Measurements from ENCODE around the gene TF.

TF gene

DNA sequence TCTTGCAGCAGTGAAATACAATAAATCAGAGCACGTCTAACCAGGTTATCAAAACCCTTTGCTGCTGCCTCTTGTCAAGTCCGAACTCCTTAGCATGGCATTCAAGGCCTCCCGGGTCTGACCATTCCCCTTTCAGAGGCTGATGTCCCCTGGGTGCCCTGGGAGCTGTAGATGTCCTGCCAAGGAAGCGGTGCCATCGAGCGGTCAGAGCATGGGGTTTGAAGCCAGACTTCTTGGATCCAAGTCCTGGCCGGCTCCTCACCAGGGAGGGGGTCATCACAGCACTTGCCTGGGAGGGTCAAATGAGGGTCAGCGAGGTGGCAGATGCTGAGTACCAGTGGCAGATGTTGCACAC is 496 bp downstream of the TF start:
- no peak for DNase-seq (ENCODE audit: extremely low read depth in 1 of 2, low read depth in 1 of 2)

DNA sequence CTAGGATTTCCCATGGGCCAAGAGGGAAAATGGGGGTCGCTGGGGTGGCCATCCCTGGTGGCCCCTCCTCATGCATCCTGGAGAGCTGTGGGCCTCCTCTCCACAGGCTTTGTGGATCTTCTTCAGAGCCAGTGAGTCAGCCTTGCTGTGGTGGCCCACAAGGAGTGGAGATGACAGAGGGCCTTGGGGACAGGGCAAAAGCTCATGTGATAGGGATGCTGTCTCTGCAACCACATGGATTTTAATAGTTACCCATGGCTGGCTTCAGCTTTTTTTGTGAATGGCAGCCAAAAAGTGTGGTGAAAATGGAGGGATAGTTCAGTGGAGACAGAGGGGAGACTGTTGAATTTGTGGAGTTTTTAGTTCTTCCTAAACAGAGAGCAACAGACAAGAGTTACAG is 1.2 kb downstream of the TF start:
- no peak for DNase-seq (ENCODE audit: extremely low read depth in 1 of 2, low read depth in 1 of 2)

DNA sequence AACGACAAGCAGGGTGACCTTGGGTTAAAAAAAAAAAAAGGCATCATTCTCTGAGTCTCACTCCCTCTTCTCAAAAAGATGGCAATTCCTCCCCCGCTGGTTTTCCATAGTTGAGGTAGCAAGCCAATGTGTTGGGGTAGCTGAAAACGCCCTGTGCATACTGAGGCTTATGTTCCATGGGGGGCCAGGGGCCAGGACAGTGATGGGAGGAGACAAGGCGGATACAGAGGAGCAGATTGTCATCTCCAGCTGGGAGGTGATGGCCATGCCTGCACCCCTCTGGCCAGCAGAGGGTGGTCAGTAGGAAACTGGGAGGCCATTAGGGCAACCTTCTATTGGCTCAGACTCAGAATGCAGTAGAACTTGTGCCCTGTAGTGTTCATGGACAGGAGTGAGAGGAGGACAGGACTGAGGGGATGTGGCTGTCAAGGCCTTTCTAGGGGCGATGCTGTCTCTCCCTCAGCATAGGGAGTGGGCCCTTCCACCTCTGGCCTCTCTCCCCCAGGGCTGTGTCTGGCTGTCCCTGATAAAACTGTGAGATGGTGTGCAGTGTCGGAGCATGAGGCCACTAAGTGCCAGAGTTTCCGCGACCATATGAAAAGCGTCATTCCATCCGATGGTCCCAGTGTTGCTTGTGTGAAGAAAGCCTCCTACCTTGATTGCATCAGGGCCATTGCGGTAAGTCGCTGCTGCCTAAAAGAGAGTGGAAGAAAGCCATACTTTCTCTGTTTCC is 1.9 kb downstream of the TF start:
- no peak for DNase-seq (ENCODE audit: extremely low read depth in 1 of 2, low read depth in 1 of 2)

DNA sequence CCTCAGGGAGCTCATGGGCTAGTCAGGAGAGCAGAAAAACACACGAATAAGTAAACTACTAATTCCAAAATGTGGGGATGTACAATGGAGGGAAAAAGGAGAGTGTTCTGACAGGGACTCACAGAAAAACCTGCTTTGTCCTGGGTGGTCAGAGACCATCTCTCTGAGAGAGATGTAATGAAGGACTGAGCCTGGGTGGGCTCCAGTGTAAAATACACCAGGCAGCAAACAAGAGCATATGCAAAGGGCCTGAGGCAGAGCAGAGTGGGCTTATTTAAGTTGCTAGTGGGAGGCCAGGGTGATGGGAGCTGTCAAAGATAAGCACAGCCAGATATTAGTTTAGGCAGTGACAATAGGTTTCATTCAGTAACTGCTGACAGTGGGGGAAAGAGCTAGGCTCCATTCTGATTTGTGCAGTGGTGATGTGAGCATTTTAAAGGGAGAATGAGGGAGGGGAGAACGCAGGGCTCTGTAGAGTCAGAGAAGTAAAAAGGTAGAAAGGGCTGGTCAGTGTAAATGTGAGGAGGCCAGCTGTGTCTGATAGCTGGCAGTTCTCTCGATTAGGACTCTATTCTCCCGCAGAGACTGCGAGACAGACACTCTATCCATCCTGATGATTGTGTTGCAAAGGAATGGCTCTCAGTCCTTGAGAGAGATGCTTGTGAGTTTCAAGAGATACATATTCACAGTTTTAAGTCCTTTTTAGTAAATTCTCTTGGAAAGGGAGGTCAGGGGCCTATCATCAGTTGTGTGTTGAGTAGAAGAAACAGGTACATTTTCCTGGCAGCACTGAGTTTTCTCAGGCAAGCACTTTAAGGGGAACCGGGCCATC is 3.5 kb downstream of the TF start:
- no peak for DNase-seq (ENCODE audit: extremely low read depth in 1 of 2, low read depth in 1 of 2)

DNA sequence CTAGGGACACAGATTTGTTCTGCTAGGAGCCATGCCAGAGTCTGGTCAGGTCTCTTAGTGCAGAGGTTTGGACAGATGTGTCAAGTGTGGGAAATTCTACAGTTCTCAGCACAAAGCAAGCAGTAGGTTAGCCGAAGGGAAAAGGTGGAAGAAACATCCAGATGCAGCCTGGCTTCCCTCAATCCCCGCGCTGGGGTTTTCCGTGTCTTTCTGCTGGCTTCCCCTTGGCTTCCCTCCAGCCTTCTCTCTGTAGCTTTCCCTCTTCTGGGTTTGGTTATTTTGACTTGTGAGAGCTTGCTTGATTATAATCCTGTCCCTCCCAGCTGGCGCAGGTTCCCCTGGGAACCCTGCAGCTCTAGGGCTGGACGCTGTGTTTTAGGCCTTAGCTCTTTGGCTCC is 4.1 kb downstream of the TF start:
- no peak for DNase-seq (ENCODE audit: extremely low read depth in 1 of 2, low read depth in 1 of 2)

DNA sequence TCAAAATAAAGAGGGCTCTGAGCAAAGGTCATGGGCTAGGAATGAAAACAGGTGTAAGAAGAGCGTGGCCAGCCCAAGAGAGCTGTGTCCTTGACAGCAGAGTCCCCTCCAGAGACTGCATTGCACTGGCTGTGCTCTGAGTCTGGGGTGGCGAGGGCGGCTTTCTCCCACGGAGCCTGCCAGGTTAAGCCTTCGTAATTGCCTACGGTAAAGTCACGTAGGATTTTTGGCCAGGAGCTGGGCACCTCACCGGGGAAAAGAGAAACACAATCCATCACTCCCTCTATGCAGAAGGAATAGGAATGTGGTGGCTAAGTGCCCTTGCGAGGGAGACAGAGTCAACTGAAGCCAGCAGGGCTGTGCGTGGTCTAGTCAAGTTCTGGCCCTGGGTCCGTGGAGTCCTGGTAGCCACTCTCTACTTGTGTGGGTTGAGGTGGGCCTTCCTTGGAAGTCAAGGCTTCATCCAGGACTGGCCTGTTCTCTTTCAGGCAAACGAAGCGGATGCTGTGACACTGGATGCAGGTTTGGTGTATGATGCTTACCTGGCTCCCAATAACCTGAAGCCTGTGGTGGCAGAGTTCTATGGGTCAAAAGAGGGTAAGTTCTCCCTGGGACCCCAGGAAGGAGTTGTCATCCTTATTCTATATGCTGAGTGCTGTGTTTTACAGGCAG is 7.0 kb downstream of the TF start:
- no peak for DNase-seq (ENCODE audit: extremely low read depth in 1 of 2, low read depth in 1 of 2)

DNA sequence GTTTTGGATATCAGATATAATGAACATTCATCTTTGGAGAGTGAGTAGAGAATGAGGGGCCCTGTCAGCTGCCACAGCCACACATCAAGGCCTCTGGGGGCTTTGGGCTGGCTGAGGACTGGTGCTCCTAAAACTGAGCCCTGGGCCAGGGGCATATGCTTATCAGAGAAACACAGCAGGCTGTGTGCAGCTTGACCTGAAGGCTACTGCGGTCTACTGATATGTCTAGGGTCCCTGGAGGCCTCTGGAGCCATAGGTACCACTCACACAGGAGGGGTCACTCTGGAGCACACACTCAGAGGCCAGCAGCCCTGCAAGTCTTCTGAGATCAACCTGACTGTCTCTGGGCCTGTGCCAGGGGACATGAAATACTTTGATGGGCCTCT is 7.6 kb downstream of the TF start:
- DNase-seq (ENCODE audit: extremely low read depth in 1 of 2, low read depth in 1 of 2): no peak

DNA sequence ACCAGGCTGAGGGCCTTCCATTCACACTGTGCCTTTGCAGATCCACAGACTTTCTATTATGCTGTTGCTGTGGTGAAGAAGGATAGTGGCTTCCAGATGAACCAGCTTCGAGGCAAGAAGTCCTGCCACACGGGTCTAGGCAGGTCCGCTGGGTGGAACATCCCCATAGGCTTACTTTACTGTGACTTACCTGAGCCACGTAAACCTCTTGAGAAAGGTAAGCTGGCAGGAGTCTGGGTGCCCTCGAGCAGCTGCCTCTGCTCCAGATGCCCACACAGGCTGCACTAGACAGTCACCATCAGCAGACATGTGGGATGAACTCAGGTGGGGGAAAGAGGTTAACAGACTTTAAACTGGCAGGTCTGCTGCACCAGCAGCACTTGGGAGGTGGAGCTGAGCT is 8.3 kb downstream of the TF start:
- DNase-seq (ENCODE audit: extremely low read depth in 1 of 2, low read depth in 1 of 2): no peak

DNA sequence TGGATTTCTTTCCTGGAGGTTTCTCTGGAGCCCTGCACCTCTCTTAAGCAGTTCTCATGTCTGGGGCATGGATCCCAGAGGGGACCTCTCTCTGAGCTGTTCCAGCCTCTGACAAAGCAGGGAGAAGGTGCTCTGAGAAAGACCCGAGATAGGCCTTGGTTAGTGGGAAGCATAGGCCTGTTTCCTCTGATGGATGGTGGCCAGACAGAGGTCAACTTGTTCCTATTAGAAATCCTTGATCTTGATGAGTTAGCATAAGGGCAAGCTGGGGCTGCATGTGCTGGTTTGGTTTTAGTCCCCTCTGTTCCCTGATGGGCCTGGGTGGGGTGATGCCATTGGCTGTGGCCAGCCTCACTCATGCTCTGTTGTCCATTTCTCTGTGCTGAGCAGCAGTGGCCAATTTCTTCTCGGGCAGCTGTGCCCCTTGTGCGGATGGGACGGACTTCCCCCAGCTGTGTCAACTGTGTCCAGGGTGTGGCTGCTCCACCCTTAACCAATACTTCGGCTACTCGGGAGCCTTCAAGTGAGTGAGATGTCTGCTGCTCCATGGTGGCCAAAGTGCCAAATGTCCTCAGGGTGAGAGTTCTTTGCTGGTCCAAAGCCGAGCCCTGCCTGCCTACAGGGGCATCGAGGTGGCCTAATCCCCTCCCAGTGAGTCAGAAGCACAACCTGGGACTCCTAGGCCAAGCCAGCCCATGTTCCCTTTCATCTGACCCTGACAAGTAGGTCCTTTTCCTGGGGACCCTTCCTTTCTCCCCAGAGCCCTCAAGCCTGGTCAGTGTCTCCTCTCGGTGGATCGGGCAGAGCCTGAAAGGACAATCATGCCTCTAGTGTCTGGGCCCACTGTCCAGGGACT is 9.0 kb downstream of the TF start:
- DNase-seq (ENCODE audit: extremely low read depth in 1 of 2, low read depth in 1 of 2): no peak

DNA sequence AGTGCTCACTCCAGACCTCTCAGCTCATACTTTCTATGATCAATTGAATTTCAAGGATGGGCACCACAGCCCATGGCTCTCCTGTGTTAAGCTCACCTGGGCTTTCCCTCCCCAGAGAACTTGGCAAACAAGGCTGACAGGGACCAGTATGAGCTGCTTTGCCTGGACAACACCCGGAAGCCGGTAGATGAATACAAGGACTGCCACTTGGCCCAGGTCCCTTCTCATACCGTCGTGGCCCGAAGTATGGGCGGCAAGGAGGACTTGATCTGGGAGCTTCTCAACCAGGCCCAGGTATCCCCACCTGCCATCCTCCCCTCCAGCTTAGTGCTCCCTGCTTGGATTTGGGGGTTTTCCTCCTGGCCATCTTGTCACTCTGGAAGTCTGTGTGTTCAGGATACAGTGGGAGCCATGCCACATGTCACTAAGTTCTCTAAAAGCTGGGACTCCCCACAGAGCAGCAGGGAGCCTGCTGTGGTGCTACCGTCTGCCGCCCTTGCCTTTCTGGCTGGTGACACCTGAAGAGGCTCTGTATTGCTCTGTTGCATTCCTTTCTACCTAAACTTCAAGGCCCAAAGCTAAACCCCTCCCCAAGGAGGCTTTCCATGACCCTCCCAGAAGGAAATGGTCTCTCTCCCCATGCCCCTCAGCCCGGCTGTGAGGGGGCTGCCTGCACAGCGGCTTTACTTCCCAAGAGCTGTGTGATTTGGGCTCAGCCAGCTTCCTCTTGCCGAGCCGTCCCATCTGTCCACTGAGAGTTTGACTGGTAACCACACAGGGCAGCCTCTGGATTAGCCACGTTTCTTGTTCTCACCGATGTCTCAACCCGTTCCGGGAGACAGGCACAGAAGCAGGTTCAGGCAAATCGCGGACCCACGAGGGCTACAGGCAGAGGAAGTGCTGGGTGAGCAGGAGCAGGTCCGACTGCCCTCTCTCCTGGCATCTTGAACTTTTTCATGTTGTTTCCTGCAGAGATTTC is 10.8 kb downstream of the TF start:
- no peak for DNase-seq (ENCODE audit: extremely low read depth in 1 of 2, low read depth in 1 of 2)

DNA sequence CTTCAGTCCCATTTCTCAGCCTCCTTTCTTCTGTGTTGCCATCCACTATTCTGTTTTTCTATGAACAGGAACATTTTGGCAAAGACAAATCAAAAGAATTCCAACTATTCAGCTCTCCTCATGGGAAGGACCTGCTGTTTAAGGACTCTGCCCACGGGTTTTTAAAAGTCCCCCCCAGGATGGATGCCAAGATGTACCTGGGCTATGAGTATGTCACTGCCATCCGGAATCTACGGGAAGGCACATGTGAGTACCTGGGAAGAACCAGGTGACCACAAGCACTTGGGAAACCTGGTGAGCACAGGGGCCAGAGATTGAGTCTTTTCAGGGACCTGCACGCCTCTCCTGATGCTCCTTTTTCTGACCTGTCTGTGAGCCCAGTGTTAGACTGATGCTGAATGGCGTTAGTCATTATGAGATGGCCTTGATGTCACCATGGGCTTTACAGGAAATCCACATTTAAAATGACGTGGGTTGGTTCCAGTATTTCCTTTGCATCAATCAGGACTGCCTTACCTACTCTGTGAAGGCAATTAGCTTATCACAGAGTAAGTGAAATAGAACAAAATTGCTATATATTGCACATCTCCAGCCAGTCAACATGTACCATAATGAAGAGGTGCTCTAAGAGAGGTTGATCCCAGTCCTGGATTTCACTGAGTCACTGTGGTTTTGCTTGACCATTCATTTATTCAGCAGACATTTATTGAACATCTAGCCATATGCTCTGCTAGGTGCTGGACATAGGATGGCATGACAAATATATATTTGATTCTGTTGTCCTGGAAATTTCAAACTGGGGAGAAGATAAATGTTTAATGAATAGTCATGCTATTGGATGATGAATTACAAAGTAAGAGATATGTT is 11.7 kb downstream of the TF start:
- DNase-seq (ENCODE audit: extremely low read depth in 1 of 2, low read depth in 1 of 2): no peak

DNA sequence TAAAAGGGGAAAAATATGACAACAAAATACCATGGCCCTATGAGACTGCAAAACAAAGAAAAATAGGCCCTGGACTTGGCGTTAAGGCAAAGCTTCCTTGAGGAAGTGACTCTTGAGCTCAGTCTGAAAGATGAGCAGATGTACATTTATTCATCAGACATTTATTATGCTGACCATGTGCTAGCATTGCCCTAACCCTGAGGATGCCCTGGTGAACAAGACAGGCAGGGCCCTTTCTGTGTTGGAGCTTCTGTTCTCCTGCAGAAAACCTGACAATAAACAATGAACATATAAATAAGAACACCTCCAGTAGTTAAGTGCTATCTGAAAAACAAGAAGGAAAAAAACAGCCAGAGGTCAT is 12.4 kb downstream of the TF start:
- DNase-seq (ENCODE audit: extremely low read depth in 1 of 2, low read depth in 1 of 2): no peak

DNA sequence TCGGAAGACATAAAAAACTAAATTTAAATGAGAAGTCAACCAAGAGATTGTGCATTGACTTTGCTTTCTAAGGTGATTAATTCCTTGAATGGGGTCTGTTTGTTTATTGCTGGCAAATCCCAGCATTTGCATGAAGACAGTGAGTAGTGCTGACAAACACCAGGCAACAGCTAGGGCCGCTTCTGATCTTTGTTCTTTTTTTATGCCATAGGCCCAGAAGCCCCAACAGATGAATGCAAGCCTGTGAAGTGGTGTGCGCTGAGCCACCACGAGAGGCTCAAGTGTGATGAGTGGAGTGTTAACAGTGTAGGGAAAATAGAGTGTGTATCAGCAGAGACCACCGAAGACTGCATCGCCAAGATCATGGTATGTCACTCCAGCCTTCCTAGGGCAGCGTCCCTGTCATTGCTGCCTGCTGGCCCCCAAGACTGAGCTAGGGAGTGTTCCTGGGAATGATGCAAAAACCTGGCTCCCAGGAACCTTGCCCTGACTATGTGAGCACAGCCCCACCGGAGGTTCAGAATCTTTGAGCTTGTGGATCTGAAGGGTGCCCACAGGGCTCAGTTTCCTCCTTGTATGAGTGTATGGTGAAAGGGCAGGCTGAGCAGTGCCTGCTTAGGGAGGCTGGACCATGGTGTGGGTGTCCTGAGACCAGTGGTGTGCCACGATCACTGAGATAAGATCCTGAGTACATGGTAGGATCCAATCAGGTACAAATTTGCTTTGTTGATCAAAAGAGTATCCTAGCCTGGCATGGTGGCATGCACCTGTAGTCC is 13.0 kb downstream of the TF start:
- no peak for DNase-seq (ENCODE audit: extremely low read depth in 1 of 2, low read depth in 1 of 2)

DNA sequence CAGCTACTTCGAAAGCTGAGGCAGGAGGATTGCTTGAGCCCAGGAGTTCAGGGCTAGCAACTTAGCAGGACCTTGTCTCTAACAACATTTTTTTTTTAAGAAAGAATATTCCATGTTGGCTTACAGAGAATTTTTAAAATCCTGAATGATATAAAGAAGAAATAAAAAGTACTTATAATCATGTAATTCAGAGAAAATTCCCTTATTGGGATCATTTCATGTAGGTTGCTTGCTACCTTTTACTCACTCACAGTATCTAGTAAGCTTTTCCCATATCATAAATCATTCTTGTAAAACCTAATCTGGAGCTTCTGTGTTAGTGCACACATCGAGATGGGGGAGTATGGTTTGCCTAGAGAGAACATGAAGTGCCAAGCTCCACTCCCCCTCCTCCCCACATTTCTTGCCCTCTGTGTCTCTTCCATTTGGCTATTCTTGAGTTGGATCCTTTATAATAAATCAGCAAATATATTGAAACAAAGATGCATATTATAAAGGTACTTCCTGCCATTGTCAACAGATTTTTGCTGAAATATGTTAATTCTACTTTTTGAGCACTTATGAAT is 13.6 kb downstream of the TF start:
- no peak for DNase-seq (ENCODE audit: extremely low read depth in 1 of 2, low read depth in 1 of 2)

DNA sequence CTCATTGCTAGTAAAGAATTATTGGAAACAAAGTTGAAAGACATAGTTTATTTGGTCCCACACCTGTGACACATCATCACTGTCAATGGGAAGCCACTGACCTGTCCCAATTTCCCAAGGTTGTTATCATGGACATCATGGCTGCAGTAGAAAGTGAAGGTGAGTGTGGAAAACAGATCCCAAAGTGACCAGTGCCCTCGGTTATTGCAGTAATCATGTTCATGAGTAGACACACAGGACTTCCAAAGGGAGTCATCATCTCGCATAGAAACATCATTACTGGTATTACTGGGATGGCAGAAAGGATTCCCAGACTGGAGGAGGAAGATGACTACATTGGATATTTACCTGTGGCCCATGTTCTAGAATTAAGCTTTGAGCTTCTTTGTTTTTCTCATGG is 14.7 kb downstream of the TF start:
- DNase-seq (ENCODE audit: extremely low read depth in 1 of 2, low read depth in 1 of 2): no peak

DNA sequence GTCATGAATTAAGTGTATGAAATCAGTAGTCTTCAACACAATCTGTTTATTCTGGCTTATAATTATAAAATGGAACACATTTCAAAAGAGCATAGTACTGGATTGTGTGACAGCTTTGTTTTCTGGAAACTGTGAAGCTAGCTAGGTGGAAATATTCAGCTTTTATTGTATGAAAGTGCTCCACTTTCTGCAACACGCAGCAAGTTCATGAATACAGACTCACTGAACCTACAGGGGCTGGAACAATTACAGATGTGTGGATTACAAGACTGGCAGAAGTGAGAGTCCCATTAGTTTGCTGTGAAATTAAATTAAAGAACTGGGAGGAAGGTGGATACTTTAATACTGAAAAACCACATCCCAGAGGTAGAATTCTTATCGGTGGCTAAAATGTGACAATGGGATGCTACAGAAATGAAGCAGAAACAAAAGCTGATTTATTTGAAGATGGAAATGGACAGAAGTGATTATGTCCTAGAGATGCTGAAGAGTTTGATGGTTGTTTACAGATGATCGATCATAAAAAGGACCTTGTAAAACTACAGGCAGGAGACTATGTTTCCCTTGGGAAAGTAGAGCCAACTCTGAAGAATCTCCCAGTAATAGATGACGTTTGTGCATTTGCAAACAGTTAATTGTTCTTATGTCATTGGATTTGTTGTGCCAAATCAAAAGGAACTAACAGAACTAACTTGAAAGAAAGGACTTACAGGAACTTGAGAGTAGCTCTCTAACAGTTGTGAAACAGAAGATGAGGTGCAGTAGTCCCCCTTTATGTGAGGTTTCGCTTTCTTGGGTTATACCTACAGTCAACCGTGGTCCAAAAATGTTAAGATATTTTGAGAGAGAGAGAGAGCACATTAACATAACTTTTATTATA is 15.7 kb downstream of the TF start:
- DNase-seq (ENCODE audit: extremely low read depth in 1 of 2, low read depth in 1 of 2): no peak

DNA sequence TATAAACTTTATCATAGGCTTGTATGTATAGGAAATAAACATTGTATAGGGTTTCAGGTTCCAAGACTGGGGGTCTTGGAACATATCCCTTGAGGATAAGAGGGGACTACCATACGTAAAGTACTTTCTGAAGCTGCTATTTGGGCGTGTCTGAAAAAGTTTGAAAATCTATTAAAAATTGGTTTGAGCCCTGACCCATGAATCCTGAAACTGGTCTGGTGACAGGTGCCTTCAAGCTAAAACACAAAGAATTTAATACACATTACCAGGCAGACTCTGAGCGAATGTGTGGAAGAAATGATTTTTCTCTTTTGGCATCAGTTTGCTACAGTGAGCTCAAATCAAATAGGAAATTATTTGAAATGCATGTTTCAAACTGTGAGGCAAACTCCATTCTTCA is 16.3 kb downstream of the TF start:
- DNase-seq (ENCODE audit: extremely low read depth in 1 of 2, low read depth in 1 of 2): no peak
